Right renal pelvis (tissue), 4 donors: ENCODE results near the gene MPP3. TPM values are rescaled to one million over a fixed set of nuclear protein-coding genes. Genes with fewer than 3 reads are reported as not detected.
A peak's percentile ranks its signal among the peaks of the same experiment; 100 is the strongest.
"Not testable (repeated sequence)": the region's sequence is repeated elsewhere in the genome, so short reads cannot be mapped to it uniquely, and the experiment has no call there.

Experiments
- DNase-seq, 4 donors: peaks; one replicate each; pipeline ENCODE4 v3.0.0-alpha.2; 2013; ENCODE audit warnings: low read depth in 4 of 4, low spot score in 3 of 4, missing footprints in 1 of 4
- polyA plus RNA-seq, 4 donors: library from polyadenylated mRNA; unstranded; fragments of 120-200 nt; gene quantifications; one replicate each; pipeline ENCODE4 v1.2.1, GENCODE V29; 2013; ENCODE audit not compliant: insufficient read length in 4 of 4

MPP3 gene
- polyA plus RNA-seq, 4 donors = 6.1 to 8.5 (median 7.6) TPM

DNA sequence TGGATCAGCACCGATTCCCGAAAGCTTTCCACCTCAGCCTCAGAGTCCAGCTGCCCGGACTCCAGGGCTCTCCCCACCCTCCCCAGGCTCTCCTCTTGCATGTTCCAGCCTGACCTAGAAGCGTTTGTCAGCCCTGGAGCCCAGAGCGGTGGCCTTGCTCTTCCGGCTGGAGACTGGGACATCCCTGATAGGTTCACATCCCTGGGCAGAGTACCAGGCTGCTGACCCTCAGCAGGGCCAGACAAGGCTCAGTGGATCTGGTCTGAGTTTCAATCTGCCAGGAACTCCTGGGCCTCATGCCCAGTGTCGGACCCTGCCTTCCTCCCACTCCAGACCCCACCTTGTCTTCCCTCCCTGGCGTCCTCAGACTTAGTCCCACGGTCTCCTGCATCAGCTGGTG, 29.0 kb upstream of the MPP3 start:
- no peak for DNase-seq

GRCh38 chr17:43860927-43861622, 28.1 kb upstream of the MPP3 start:
- no peak for DNase-seq

GRCh38 chr17:43860077-43860725, 27.3 kb upstream of the MPP3 start:
- DNase-seq = no peak

DNA sequence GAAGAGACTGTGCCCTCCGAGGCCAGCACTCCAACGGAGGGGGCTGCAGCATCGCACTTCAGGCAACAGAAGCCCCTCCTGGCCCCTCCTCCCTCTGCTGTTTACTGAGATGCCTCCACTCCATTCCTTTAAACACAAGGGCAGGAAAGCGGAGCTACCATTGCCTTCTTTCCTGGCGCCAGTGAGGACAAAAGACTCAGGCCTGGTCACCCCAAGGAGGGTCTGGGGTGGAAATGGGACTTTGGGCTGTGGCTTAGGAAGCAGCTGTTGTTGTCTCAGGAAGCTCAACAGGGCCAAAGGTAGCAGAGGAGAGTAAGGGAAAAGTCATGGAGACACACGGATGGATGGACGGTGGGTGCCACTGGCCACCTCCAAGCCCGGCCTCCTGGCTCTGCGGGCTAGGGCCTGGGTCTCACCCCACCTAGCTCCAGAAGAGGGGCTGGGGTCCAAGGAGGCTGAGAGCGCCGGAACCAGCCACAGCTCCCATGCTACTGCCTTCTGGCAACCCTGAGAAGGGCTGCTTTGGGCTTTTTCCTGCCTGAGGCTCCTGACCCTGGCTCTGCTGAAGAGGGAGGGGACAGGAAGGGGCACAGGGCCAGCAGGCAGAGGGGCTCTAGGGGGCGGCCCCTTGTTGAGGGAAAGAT, 25.1 kb upstream of the MPP3 start:
- no peak for DNase-seq

DNA sequence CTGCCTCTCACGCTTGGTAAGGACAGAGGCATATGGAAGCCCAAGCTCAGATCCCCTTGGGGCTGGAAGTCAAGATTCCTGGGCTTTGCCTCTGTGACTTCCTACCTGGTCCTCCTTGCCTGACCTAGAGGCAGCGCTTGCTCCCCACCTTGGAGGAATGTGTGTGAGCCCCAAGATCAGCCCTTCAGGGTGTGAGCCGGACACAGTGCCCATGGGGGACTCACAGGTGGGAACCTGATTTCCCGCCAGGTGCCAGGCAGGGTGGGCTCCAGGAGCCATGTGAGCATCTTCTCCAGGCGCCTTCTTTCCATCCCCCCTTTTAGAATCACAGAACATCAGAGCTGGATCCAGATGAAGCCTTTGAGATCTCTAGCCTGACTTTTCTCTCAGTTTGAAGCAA, 24.2 kb upstream of the MPP3 start:
- DNase-seq = no peak

GRCh38 chr17:43856141-43856540, 23.2 kb upstream of the MPP3 start:
- DNase-seq = no peak

DNA sequence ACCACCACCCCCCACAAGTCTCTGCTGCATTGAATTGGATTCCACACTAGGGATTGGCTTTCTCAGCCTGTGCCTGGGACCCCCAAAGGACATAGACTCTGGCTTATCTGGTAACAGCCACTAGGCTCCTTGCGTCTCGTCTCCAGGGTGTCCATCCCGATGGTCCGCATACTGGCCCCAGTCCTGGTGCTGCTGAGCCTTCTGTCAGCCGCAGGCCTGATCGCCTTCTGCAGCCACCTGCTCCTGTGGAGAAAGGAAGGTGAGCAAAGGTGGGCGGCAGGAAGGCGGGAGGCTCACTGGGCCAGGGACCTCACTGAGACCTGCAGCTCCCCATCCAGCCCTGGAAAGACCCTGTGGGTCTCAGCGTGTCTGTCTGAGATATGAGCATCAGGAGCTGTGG, 22.1 kb upstream of the MPP3 start:
- DNase-seq = no peak

GRCh38 chr17:43854498-43854897, 21.6 kb upstream of the MPP3 start:
- DNase-seq = no peak

- DNase-seq = no peak
Observed at GRCh38 chr17:43853546-43853945, 20.6 kb upstream of the MPP3 start.

- no peak for DNase-seq
Observed at GRCh38 chr17:43852571-43852970, 19.6 kb upstream of the MPP3 start.

DNA sequence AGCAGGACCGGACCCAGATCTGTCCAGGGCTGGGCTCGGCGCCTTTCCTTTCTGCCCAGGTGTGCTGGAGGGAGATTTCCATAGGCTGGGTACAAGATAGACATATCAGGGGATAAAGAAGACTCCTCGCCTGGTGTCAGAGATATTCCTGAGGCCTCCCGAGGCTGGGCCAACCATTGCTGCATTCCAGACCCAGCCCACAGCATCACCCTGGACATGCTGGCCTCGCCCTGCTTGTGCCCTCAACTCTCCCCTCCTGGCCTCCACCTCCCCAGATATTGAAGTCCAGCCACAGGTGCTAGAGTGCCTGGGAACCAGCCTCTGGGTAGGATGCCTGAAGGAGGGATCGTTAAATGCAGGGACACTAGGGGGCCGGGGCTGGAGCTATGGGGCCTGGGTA, 16.2 kb upstream of the MPP3 start:
- DNase-seq = no peak

- DNase-seq = no peak
Observed at GRCh38 chr17:43848601-43849000, 15.7 kb upstream of the MPP3 start.

DNA sequence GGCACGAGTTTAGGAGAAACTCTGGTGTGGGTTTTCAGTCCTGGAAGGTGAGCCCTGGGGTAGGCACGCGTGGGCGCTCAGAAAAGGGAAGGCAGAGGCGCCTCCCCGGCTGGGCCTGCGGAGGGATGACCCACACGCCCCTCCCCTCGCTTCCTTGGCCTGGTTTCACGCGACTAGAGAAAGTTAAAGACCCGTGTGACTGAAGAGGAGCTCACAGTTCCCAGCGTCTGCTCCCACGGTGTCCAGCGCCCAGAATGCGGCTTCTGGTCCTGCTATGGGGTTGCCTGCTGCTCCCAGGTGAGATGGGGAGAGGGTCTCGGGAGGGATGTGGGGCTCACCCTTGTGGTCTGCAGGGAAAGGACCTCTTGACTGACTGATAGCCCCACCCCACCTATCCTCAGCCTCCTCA, 14.0 kb upstream of the MPP3 start, which contains the start of gene CD300LG:
TSS of gene CD300LG (plus strand) at position 214 of the 409 bp plus-strand sequence. CDS start at position 255, 41 bp downstream.
- DNase-seq = no peak

DNA sequence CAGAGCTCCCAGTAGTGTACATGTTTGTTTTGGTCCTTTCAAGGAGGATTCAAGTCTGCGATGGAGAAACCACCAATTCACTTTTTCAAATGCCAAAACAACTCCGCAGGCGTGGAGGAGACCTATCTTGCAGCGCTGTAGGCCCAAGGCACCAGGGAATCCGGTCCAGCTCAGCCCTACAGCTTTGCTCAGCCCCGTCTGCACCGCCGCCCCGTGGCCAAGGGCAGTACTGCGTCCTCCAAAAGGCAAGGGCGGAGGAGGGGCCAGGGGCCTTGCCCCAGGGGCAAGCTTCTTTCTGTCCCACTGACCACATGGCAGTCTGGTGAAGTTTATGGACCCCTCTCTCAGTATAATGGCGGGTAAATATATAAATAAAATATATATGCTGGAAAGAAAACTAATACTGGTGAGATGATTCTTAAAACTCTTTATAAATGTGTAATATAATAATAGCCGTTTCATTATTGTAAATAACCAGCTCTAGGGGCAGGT, 13.3 kb upstream of the MPP3 start:
- DNase-seq = peak in 3 of 4 donors; percentile 36 to 67 (median 55)

DNA sequence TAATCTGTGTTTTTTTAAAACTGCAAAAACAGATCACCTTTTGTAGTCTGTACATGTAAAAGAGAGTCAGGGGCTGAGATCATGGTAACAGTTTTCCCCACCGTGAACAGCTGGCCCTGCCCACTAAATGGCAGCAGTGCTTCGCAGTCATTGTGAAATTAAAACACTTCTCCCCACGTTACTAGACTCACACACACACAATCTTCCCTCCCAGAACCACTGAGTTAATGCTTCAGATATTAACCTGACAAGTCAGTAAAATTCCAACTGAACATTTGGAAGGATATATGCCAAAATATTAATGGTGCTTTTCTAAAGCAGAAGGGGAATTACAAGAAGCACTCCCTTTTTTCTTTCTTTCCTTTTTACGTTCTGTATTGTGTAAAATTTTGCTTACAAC, 12.8 kb upstream of the MPP3 start:
- no peak for DNase-seq

- no peak for DNase-seq
Observed at GRCh38 chr17:43844241-43844640, 11.3 kb upstream of the MPP3 start.

GRCh38 chr17:43842975-43843325, 10.0 kb upstream of the MPP3 start:
- no peak for DNase-seq

DNA sequence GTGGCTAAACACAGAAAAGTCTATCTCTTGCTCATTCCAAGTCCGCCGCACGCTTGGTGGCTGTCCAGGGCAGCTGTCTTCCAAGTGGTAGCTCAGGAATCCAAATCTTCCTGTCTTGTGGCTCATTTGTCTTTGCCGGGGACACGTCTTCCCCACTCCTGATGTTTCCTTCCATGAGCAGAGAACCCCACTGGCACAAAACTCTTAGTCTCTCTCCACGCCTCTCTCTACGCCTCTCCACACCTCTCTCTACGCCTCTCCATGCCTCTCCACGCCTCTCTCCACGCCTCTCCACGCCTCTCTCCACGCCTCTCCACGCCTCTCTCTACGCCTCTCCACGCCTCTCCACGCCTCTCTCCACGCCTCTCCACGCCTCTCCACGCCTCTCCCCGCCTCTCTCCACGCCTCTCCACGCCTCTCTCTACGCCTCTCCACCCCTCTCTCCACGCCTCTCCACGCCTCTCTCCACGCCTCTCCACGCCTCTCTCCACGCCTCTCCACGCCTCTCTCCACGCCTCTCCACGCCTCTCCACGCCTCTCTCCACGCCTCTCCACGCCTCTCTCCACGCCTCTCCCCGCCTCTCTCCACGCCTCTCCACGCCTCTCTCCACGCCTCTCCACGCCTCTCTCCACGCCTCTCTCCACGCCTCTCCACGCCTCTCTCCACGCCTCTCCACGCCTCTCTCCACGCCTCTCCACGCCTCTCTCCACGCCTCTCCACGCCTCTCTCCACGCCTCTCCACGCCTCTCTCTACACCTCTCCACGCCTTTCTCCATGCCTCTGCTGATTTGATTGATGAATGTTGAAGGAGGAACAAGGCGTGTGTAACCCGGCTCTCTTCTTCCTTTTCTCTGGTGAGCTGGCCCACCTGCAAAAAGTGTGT, 9.4 kb upstream of the MPP3 start:
- not testable (repeated sequence) for DNase-seq

DNA sequence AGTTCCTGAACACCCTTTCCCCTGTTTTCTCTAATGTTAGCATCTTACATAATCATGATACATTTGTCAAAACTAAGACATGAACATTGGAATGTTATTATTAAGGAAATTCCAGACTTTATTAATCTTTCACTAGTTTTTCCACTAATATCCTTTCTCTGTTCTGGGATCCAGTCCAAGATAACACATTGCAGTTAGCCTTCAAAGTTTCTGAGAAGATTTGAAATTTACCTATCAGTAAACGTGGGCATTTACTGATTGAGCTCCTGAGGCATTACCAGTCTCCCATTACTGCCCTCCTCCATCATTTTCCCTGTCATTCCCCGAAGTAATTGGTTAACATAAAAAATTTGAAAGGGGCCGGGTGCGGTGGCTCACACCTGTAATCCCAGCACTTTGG, 8.3 kb upstream of the MPP3 start:
- DNase-seq = no peak

GRCh38 chr17:43840814-43841213, 7.9 kb upstream of the MPP3 start:
- no peak for DNase-seq

GRCh38 chr17:43839670-43840108, 6.7 kb upstream of the MPP3 start:
- no peak for DNase-seq
